GM23338 (cell line): ENCODE results near the gene SCRT2. TPM values are rescaled to one million over a fixed set of nuclear protein-coding genes. Genes with fewer than 3 reads are reported as not detected.

Experiments used
- ATAC-seq: fragments of 200-7000 bp; cut with Tn5 transposase; 3 replicates; pipeline ENCODE4 v1.9.1; 2020
- DNase-seq: peaks from one replicate; pipeline ENCODE4 v3.0.0-alpha.2; 2015; ENCODE audit warnings: low spot score
- H2AFZ ChIP-seq: fragments of 200-600 bp; sonication (generic); 2 replicates; pipeline ENCODE4 v1.8.0; 2016; ENCODE audit warnings: antibody characterized with exemption, mild to moderate bottlenecking, moderate library complexity
- H3F3A ChIP-seq: fragments of 200-600 bp; sonication (generic); replicated peaks from 2 replicates; pipeline ENCODE4 v1.8.0; 2017; ENCODE audit warnings: antibody characterized with exemption, mixed run types, low read depth
- H3K27ac ChIP-seq: fragments of 200-600 bp; sonication (generic); 2 replicates; pipeline ENCODE4 v1.6.1; 2016; ENCODE audit warnings: low read depth
- H3K27me3 ChIP-seq: fragments of 200-600 bp; sonication (generic); 2 replicates; pipeline ENCODE4 v1.8.0; 2016; ENCODE audit warnings: mild to moderate bottlenecking, mixed run types, moderate library complexity; ENCODE audit not compliant: insufficient read depth
- H3K36me3 ChIP-seq: fragments of 200-600 bp; sonication (generic); 2 replicates; pipeline ENCODE4 v1.8.0; 2016; ENCODE audit warnings: mild to moderate bottlenecking; ENCODE audit not compliant: insufficient read depth
- H3K4me1 ChIP-seq: fragments of 200-600 bp; sonication (generic); 2 replicates; pipeline ENCODE4 v1.8.0; 2016; ENCODE audit warnings: mild to moderate bottlenecking, moderate library complexity; ENCODE audit not compliant: insufficient read depth
- H3K4me2 ChIP-seq: fragments of 200-600 bp; sonication (generic); 2 replicates; pipeline ENCODE4 v1.7.1; 2017; ENCODE audit warnings: mixed run types
- H3K4me3 ChIP-seq: fragments of 200-600 bp; sonication (generic); 2 replicates; pipeline ENCODE4 v1.6.1; 2016; ENCODE audit warnings: mixed run types
- H3K79me2 ChIP-seq: fragments of 200-600 bp; sonication (generic); replicated peaks from 2 replicates; pipeline ENCODE4 v1.8.0; 2017; ENCODE audit warnings: mild to moderate bottlenecking; ENCODE audit not compliant: insufficient read depth
- H3K9me2 ChIP-seq: fragments of 200-600 bp; sonication (generic); 2 replicates; pipeline ENCODE4 v1.8.0; 2017; ENCODE audit not compliant: insufficient read depth
- H4K20me1 ChIP-seq: fragments of 200-600 bp; sonication (generic); replicated peaks from 2 replicates; pipeline ENCODE4 v1.8.0; 2017; ENCODE audit warnings: mild to moderate bottlenecking; ENCODE audit not compliant: insufficient read depth
- H3K27ac Mint-ChIP-seq: 2 replicates; pipeline ENCODE4 v1.8.0; 2020; ENCODE audit warnings: inconsistent platforms, mild to moderate bottlenecking, moderate library complexity, mixed read lengths
- H3K27me3 Mint-ChIP-seq: 3 replicates; pipeline ENCODE4 v1.8.0; 2022; ENCODE audit warnings: low read depth, mild to moderate bottlenecking, moderate library complexity, mixed read lengths, inconsistent platforms; ENCODE audit not compliant: insufficient read depth, poor library complexity
- H3K36me3 Mint-ChIP-seq: 3 replicates; pipeline ENCODE4 v1.8.0; 2021; ENCODE audit warnings: low read depth, mild to moderate bottlenecking, inconsistent platforms, moderate library complexity, mixed read lengths
- H3K4me1 Mint-ChIP-seq: 3 replicates; pipeline ENCODE4 v1.8.0; 2020; ENCODE audit warnings: mild to moderate bottlenecking, inconsistent platforms, mixed read lengths
- H3K4me3 Mint-ChIP-seq: 3 replicates; pipeline ENCODE4 v1.8.0; 2021; ENCODE audit warnings: moderate library complexity, mild to moderate bottlenecking, inconsistent platforms, mixed read lengths
- H3K9me3 Mint-ChIP-seq: 3 replicates; pipeline ENCODE4 v1.8.0; 2020; ENCODE audit warnings: moderate library complexity, mild to moderate bottlenecking, inconsistent platforms, mixed read lengths
- CREB1 ChIP-seq: fragments of 250-450 bp; sonication (Bioruptor Pico); IDR thresholded peaks from 2 replicates; pipeline ENCODE4 v1.5.0; 2020; ENCODE audit warnings: low read depth, mild to moderate bottlenecking, moderate library complexity
- EZH2phosphoT487 ChIP-seq: fragments of 200-600 bp; sonication (generic); IDR thresholded peaks from one replicate; pipeline ENCODE4 v1.8.1; 2018; ENCODE audit warnings: antibody characterized with exemption; ENCODE audit not compliant: unreplicated experiment
- STAT1 ChIP-seq: IDR thresholded peaks from one replicate; pipeline ENCODE4 v1.6.1; 2016; ENCODE audit warnings: antibody characterized with exemption; ENCODE audit not compliant: unreplicated experiment
- polyA plus RNA-seq: library from polyadenylated mRNA; unstranded; fragments of >200 nt; fragmentation: Nextera tagmentation; extraction: Ambion mirVana; gene quantifications from 2 replicates; pipeline ENCODE4 v1.2.1, GENCODE V29; 2016
- total RNA-seq: library from RNA; depleted of rRNA; stranded (reverse); fragments of >200 nt; shearing (Covaris generic); gene quantifications from 2 replicates; pipeline ENCODE4 v1.2.3, GENCODE V29; 2014
- TF ChIP-seq, protein P1 (sequence below): IDR thresholded peaks from one replicate; pipeline ENCODE4 v1.6.1; 2018; ENCODE audit warnings: antibody characterized with exemption; ENCODE audit not compliant: unreplicated experiment
- TF ChIP-seq, protein P2 (sequence below): fragments of 250-450 bp; sonication (Bioruptor Pico); IDR thresholded peaks from 2 replicates; pipeline ENCODE4 v1.5.0; 2020; ENCODE audit warnings: mild to moderate bottlenecking, moderate library complexity
- TF ChIP-seq, protein P3 (sequence below): IDR thresholded peaks from 2 replicates; pipeline ENCODE4 v1.6.1; 2016; ENCODE audit warnings: antibody characterized with exemption

SCRT2 gene
- total and polyA plus RNA-seq, 2 experiments from 2014 or later = 0.31 TPM; not detected in 1

DNA sequence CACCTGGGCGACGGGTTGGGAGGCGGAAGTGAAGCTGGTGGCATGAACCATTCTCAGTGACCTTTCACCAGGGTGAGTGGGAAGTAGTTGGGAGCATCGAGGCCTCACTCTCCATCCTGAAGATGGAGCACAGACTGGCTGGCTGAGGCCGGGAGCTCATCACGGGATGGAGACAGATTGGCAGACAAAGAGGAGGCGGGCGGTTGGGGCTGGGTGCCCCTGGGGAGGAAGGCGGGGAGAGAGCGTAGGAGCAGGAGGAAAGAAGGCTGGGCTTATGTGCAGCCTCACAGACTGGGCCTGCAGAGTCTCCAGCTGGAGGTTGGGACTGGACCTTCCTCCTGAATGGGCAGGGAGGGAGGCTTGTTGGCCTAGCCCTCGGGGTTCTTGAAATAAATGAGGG lies 44.2 kb upstream of the SCRT2 start (continued):
- TF ChIP-seq, protein P1, sequence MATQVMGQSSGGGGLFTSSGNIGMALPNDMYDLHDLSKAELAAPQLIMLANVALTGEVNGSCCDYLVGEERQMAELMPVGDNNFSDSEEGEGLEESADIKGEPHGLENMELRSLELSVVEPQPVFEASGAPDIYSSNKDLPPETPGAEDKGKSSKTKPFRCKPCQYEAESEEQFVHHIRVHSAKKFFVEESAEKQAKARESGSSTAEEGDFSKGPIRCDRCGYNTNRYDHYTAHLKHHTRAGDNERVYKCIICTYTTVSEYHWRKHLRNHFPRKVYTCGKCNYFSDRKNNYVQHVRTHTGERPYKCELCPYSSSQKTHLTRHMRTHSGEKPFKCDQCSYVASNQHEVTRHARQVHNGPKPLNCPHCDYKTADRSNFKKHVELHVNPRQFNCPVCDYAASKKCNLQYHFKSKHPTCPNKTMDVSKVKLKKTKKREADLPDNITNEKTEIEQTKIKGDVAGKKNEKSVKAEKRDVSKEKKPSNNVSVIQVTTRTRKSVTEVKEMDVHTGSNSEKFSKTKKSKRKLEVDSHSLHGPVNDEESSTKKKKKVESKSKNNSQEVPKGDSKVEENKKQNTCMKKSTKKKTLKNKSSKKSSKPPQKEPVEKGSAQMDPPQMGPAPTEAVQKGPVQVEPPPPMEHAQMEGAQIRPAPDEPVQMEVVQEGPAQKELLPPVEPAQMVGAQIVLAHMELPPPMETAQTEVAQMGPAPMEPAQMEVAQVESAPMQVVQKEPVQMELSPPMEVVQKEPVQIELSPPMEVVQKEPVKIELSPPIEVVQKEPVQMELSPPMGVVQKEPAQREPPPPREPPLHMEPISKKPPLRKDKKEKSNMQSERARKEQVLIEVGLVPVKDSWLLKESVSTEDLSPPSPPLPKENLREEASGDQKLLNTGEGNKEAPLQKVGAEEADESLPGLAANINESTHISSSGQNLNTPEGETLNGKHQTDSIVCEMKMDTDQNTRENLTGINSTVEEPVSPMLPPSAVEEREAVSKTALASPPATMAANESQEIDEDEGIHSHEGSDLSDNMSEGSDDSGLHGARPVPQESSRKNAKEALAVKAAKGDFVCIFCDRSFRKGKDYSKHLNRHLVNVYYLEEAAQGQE = no peak

DNA sequence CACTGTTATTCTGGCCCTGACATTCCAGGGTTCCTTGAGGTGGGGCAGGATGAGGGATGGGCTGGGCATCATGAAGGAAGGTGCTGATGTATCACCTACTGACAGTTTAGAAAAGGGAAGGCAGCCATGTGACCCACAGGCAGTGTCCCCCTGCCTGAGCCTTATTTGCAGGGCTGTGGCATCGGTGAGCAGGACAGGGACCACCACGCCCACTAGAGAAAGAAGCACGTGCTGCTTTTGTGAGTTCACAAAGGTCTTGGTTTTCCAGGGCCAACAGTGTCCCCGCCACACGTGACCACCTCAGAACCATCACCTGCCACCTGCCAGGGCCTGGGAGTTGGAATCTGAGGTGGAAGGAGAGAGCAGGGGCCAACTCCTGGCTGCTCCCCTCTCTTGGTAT lies 43.5 kb upstream of the SCRT2 start:
- Mint-ChIP-seq H3K36me3 (no peaks in the 10 kb centered on the region), H3K9me3 (no peaks in the 10 kb centered on the region; the same call in 2 of the 3 replicates), H3K27ac (no peak overlapping the region), H3K4me1 (peaks cover 11% of the 10 kb centered on the region), H3K27me3 (peaks cover 10% of the 10 kb centered on the region), H3K4me3 (no peak overlapping the region)
- no peak for ATAC-seq
- H3K27ac ChIP-seq = no peak overlapping the region
- TF ChIP-seq, protein P2, sequence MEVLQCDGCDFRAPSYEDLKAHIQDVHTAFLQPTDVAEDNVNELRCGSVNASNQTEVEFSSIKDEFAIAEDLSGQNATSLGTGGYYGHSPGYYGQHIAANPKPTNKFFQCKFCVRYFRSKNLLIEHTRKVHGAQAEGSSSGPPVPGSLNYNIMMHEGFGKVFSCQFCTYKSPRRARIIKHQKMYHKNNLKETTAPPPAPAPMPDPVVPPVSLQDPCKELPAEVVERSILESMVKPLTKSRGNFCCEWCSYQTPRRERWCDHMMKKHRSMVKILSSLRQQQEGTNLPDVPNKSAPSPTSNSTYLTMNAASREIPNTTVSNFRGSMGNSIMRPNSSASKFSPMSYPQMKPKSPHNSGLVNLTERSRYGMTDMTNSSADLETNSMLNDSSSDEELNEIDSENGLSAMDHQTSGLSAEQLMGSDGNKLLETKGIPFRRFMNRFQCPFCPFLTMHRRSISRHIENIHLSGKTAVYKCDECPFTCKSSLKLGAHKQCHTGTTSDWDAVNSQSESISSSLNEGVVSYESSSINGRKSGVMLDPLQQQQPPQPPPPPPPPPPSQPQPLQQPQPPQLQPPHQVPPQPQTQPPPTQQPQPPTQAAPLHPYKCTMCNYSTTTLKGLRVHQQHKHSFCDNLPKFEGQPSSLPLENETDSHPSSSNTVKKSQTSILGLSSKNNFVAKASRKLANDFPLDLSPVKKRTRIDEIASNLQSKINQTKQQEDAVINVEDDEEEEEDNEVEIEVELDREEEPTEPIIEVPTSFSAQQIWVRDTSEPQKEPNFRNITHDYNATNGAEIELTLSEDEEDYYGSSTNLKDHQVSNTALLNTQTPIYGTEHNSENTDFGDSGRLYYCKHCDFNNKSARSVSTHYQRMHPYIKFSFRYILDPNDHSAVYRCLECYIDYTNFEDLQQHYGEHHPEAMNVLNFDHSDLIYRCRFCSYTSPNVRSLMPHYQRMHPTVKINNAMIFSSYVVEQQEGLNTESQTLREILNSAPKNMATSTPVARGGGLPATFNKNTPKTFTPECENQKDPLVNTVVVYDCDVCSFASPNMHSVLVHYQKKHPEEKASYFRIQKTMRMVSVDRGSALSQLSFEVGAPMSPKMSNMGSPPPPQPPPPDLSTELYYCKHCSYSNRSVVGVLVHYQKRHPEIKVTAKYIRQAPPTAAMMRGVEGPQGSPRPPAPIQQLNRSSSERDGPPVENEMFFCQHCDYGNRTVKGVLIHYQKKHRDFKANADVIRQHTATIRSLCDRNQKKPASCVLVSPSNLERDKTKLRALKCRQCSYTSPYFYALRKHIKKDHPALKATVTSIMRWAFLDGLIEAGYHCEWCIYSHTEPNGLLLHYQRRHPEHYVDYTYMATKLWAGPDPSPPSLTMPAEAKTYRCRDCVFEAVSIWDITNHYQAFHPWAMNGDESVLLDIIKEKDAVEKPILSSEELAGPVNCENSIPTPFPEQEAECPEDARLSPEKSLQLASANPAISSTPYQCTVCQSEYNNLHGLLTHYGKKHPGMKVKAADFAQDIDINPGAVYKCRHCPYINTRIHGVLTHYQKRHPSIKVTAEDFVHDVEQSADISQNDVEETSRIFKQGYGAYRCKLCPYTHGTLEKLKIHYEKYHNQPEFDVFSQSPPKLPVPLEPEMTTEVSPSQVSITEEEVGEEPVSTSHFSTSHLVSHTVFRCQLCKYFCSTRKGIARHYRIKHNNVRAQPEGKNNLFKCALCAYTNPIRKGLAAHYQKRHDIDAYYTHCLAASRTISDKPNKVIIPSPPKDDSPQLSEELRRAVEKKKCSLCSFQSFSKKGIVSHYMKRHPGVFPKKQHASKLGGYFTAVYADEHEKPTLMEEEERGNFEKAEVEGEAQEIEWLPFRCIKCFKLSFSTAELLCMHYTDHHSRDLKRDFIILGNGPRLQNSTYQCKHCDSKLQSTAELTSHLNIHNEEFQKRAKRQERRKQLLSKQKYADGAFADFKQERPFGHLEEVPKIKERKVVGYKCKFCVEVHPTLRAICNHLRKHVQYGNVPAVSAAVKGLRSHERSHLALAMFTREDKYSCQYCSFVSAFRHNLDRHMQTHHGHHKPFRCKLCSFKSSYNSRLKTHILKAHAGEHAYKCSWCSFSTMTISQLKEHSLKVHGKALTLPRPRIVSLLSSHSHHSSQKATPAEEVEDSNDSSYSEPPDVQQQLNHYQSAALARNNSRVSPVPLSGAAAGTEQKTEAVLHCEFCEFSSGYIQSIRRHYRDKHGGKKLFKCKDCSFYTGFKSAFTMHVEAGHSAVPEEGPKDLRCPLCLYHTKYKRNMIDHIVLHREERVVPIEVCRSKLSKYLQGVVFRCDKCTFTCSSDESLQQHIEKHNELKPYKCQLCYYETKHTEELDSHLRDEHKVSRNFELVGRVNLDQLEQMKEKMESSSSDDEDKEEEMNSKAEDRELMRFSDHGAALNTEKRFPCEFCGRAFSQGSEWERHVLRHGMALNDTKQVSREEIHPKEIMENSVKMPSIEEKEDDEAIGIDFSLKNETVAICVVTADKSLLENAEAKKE = no peak
- TF ChIP-seq CREB1 (CRISPR knock-in tag) (no peak), EZH2phosphoT487 (no peak), STAT1 (no peak)
- TF ChIP-seq, protein P3, sequence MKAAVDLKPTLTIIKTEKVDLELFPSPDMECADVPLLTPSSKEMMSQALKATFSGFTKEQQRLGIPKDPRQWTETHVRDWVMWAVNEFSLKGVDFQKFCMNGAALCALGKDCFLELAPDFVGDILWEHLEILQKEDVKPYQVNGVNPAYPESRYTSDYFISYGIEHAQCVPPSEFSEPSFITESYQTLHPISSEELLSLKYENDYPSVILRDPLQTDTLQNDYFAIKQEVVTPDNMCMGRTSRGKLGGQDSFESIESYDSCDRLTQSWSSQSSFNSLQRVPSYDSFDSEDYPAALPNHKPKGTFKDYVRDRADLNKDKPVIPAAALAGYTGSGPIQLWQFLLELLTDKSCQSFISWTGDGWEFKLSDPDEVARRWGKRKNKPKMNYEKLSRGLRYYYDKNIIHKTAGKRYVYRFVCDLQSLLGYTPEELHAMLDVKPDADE = no peak
- TF ChIP-seq, protein P1 = no peak
- no peak for DNase-seq
- no peak overlapping the region for H3K4me2 ChIP-seq
- no peak overlapping the region for H2AFZ ChIP-seq
- no peaks in the 10 kb centered on the region for H3K27me3 ChIP-seq
- H3K79me2 ChIP-seq = no peaks in the 10 kb centered on the region
- H3K4me3 ChIP-seq = no peak overlapping the region
- peaks cover 6% of the 10 kb centered on the region for H3K4me1 ChIP-seq
- no peaks in the 10 kb centered on the region for H4K20me1 ChIP-seq
- no peaks in the 10 kb centered on the region for H3F3A ChIP-seq
- no peaks in the 10 kb centered on the region for H3K36me3 ChIP-seq
- H3K9me2 ChIP-seq = no peaks in the 10 kb centered on the region
